Ishikawa (cell line): ENCODE data around the gene PRDM16.

Source experiments
- CEBPB ChIP-seq: IDR thresholded peaks from 2 replicates; pipeline ENCODE4 v1.6.1; 2012
- CREB1 ChIP-seq: IDR thresholded peaks from 2 replicates; pipeline ENCODE4 v1.6.1; 2012; ENCODE audit warnings: low read depth
- EGR1 ChIP-seq: IDR thresholded peaks from 2 replicates; pipeline ENCODE4 v1.6.1; 2012
- EP300 ChIP-seq: IDR thresholded peaks from 2 replicates; pipeline ENCODE4 v1.6.1; 2012; ENCODE audit warnings: borderline replicate concordance
- FOXM1 ChIP-seq: IDR thresholded peaks from 2 replicates; pipeline ENCODE4 v1.6.1; 2012; ENCODE audit warnings: low read depth, borderline replicate concordance
- MAX ChIP-seq: IDR thresholded peaks from 2 replicates; pipeline ENCODE4 v1.6.1; 2012
- NFIC ChIP-seq: IDR thresholded peaks from 2 replicates; pipeline ENCODE4 v1.6.1; 2012
- RAD21 ChIP-seq: IDR thresholded peaks from 2 replicates; pipeline ENCODE4 v1.6.1; 2012; ENCODE audit warnings: low read depth
- REST ChIP-seq: IDR thresholded peaks from 2 replicates; pipeline ENCODE4 v1.6.1; 2012; ENCODE audit warnings: low read depth, mild to moderate bottlenecking
- TAF1 ChIP-seq: IDR thresholded peaks from 2 replicates; pipeline ENCODE4 v1.6.1; 2012; ENCODE audit warnings: low read depth, mild to moderate bottlenecking
- TCF12 ChIP-seq: IDR thresholded peaks from 2 replicates; pipeline ENCODE4 v1.6.1; 2012; ENCODE audit warnings: low read depth
- TEAD4 ChIP-seq: IDR thresholded peaks from 2 replicates; pipeline ENCODE4 v1.6.1; 2012
- USF1 ChIP-seq: IDR thresholded peaks from 2 replicates; pipeline ENCODE4 v1.6.1; 2012
- YY1 ChIP-seq: IDR thresholded peaks from 2 replicates; pipeline ENCODE4 v1.6.1; 2012; ENCODE audit warnings: low read depth
- ZBTB7A ChIP-seq: IDR thresholded peaks from 2 replicates; pipeline ENCODE4 v1.6.1; 2012; ENCODE audit warnings: low read depth

The PRDM16 gene

GRCh38 chr1:3274972-3275371 lies 206.0 kb downstream of the PRDM16 start:
- TF ChIP-seq CREB1 (no peak), NFIC (no peak), RAD21 (no peak), MAX (no peak), USF1 (no peak), REST (no peak), TEAD4 (no peak), FOXM1 (no peak), EGR1 (no peak), EP300 (no peak), TCF12 (no peak), ZBTB7A (no peak), TAF1 (no peak), YY1 (no peak), CEBPB (no peak)

GRCh38 chr1:3275471-3276340 lies 206.7 kb downstream of the PRDM16 start:
- TF ChIP-seq ZBTB7A: no peak
- no peak for TF ChIP-seq YY1
- no peak for TF ChIP-seq USF1
- no peak for TF ChIP-seq TCF12
- TF ChIP-seq CEBPB: no peak
- no peak for TF ChIP-seq CREB1
- TF ChIP-seq RAD21: no peak
- TF ChIP-seq MAX: no peak
- no peak for TF ChIP-seq FOXM1
- TF ChIP-seq REST: no peak

- TF ChIP-seq CEBPB: no peak
- no peak for TF ChIP-seq MAX
- no peak for TF ChIP-seq REST
- no peak for TF ChIP-seq TEAD4
- TF ChIP-seq TCF12: no peak
- no peak for TF ChIP-seq NFIC
- TF ChIP-seq RAD21: no peak
- TF ChIP-seq CREB1: no peak
- no peak for TF ChIP-seq EP300
- TF ChIP-seq USF1: no peak
- no peak for TF ChIP-seq FOXM1
- TF ChIP-seq ZBTB7A: no peak
Observed at GRCh38 chr1:3276341-3276800, 207.4 kb downstream of the PRDM16 start.

GRCh38 chr1:3277011-3277471 lies 208.0 kb downstream of the PRDM16 start:
- TF ChIP-seq CEBPB: no peak
- TF ChIP-seq NFIC: no peak
- no peak for TF ChIP-seq USF1
- no peak for TF ChIP-seq TCF12
- no peak for TF ChIP-seq RAD21
- TF ChIP-seq CREB1: no peak
- no peak for TF ChIP-seq YY1
- no peak for TF ChIP-seq TEAD4
- TF ChIP-seq REST: no peak
- TF ChIP-seq EGR1: no peak
- TF ChIP-seq EP300: no peak
- no peak for TF ChIP-seq ZBTB7A
